Loucy (cell line): ENCODE data around the gene PIGO.

ENCODE experiments used
- H2AFZ ChIP-seq: fragments of 200-600 bp; sonication (generic); 2 replicates; pipeline ENCODE4 v1.6.0; 2016; ENCODE audit warnings: antibody characterized with exemption, mild to moderate bottlenecking, low read length, moderate library complexity
- H3F3A ChIP-seq: fragments of 200-600 bp; 2 replicates; pipeline ENCODE4 v1.6.0; 2016; ENCODE audit warnings: antibody characterized with exemption, low read depth, mild to moderate bottlenecking
- H3K27me3 ChIP-seq: fragments of 200-600 bp; sonication (generic); 2 replicates; pipeline ENCODE4 v1.6.1; 2014; ENCODE audit warnings: low read length, mild to moderate bottlenecking; ENCODE audit not compliant: insufficient read depth, poor library complexity, severe bottlenecking
- H3K36me3 ChIP-seq: fragments of 200-600 bp; sonication (generic); 2 replicates; pipeline ENCODE4 v1.6.1; 2016; ENCODE audit warnings: low read length; ENCODE audit not compliant: insufficient read depth
- H3K4me1 ChIP-seq: fragments of 200-600 bp; sonication (generic); 2 replicates; pipeline ENCODE4 v1.5.1; 2014; ENCODE audit warnings: low read length, mild to moderate bottlenecking; ENCODE audit not compliant: insufficient read depth, poor library complexity, severe bottlenecking
- H3K4me2 ChIP-seq: fragments of 200-600 bp; sonication (generic); 2 replicates; pipeline ENCODE4 v1.6.0; 2014; ENCODE audit warnings: antibody characterized with exemption, low read length, low read depth, mild to moderate bottlenecking; ENCODE audit not compliant: poor library complexity, severe bottlenecking
- H3K4me3 ChIP-seq: fragments of 200-600 bp; sonication (generic); 2 replicates; pipeline ENCODE4 v1.5.1; 2014; ENCODE audit warnings: low read length, mild to moderate bottlenecking, mixed read lengths; ENCODE audit not compliant: poor library complexity, severe bottlenecking
- H3K79me2 ChIP-seq: fragments of 200-600 bp; sonication (generic); 2 replicates; pipeline ENCODE4 v1.6.1; 2014; ENCODE audit warnings: low read length; ENCODE audit not compliant: insufficient read depth
- H3K9ac ChIP-seq: fragments of 200-600 bp; sonication (generic); 2 replicates; pipeline ENCODE4 v1.6.0; 2014; ENCODE audit warnings: mild to moderate bottlenecking, low read depth, low read length, moderate library complexity; ENCODE audit not compliant: poor library complexity, severe bottlenecking
- H3K9me2 ChIP-seq: fragments of 200-600 bp; sonication (generic); replicated peaks from 2 replicates; pipeline ENCODE4 v1.6.1; 2016; ENCODE audit warnings: low read depth, low read length, mixed read lengths
- H3K9me3 ChIP-seq: fragments of 200-600 bp; sonication (generic); 2 replicates; pipeline ENCODE4 v1.6.1; 2014; ENCODE audit warnings: mild to moderate bottlenecking, antibody characterized with exemption, low read length, low read depth; ENCODE audit not compliant: insufficient read depth
- H4K20me1 ChIP-seq: fragments of 200-600 bp; sonication (generic); 2 replicates; pipeline ENCODE4 v1.6.0; 2014; ENCODE audit warnings: antibody characterized with exemption, low read length, mild to moderate bottlenecking; ENCODE audit not compliant: insufficient read depth, poor library complexity, severe bottlenecking
- CTCF ChIP-seq: fragments of 200-600 bp; sonication (generic); conservative IDR thresholded peaks from 2 replicates; pipeline ENCODE4 v1.5.1; 2014; ENCODE audit warnings: mild to moderate bottlenecking, antibody characterized with exemption, low read length
- EZH2phosphoT487 ChIP-seq: fragments of 200-600 bp; IDR thresholded peaks from 2 replicates; pipeline ENCODE4 v1.6.1; 2018; ENCODE audit warnings: antibody characterized with exemption, mild to moderate bottlenecking, moderate library complexity, borderline replicate concordance

The PIGO gene

GRCh38 chr9:35096035-35096849, at the start of gene PIGO:
PIGO (minus strand) TSS chr9:35096591; CDS start chr9:35095565, 1,026 bp downstream.
- no peaks in the 10 kb centered on the region for H4K20me1 ChIP-seq
- H3K9me2 ChIP-seq, result no peaks in the 10 kb centered on the region
- peak within 1 kb of the TSS; percentile 93 for H2AFZ ChIP-seq
- no peaks in the 10 kb centered on the region for H3K9me3 ChIP-seq
- H3F3A ChIP-seq, result 0 out of 2 replicates have a peak, but pooled peaks cover 4% of the 10 kb centered on the region
- H3K27me3 ChIP-seq, result no peaks in the 10 kb centered on the region
- H3K4me1 ChIP-seq, result peaks cover 12% of the 10 kb centered on the region
- H3K9ac ChIP-seq, result peak within 1 kb of the TSS; percentile 96
- TF ChIP-seq CTCF, result peak; percentile 70
- no peak for TF ChIP-seq EZH2phosphoT487
- peak within 1 kb of the TSS; percentile 95 for H3K4me3 ChIP-seq
- no peaks in the 10 kb centered on the region for H3K36me3 ChIP-seq
- H3K4me2 ChIP-seq, result peak within 1 kb of the TSS; percentile 85
- H3K79me2 ChIP-seq, result peaks cover 8% of the 10 kb centered on the region; the same call in 1 of the 2 replicates

- no peak overlapping the region for H3K4me3 ChIP-seq
- no peaks in the 10 kb centered on the region for H3F3A ChIP-seq
- H3K4me1 ChIP-seq, result no peaks in the 10 kb centered on the region
- H3K9ac ChIP-seq, result no peak overlapping the region
- peaks cover 11% of the 10 kb centered on the region; the same call in 1 of the 2 replicates for H3K9me3 ChIP-seq
- no peaks in the 10 kb centered on the region for H3K79me2 ChIP-seq
- TF ChIP-seq CTCF (no peak), EZH2phosphoT487 (no peak)
- H3K36me3 ChIP-seq, result no peaks in the 10 kb centered on the region
- H3K27me3 ChIP-seq, result no peaks in the 10 kb centered on the region
- no peak overlapping the region for H3K4me2 ChIP-seq
- no peaks in the 10 kb centered on the region for H3K9me2 ChIP-seq
- no peak overlapping the region for H2AFZ ChIP-seq
- no peaks in the 10 kb centered on the region for H4K20me1 ChIP-seq
Observed at GRCh38 chr9:35142037-35142436, 45.6 kb upstream of the PIGO start.

- TF ChIP-seq CTCF (no peak), EZH2phosphoT487 (no peak)
- H3K9me3 ChIP-seq, result peaks cover 11% of the 10 kb centered on the region; the same call in 1 of the 2 replicates
- H3K9me2 ChIP-seq, result no peaks in the 10 kb centered on the region
Observed at GRCh38 chr9:35140093-35140492, 43.7 kb upstream of the PIGO start.

More at GRCh38 chr9:35140093-35140492, 43.7 kb upstream of the PIGO start:
- H3K79me2 ChIP-seq, result no peaks in the 10 kb centered on the region
- no peaks in the 10 kb centered on the region for H3K27me3 ChIP-seq
- no peak overlapping the region for H3K4me3 ChIP-seq
- H3K36me3 ChIP-seq, result no peaks in the 10 kb centered on the region
- no peak overlapping the region for H3K4me2 ChIP-seq
- no peaks in the 10 kb centered on the region for H4K20me1 ChIP-seq
- no peak overlapping the region for H2AFZ ChIP-seq
- no peaks in the 10 kb centered on the region for H3F3A ChIP-seq
- H3K4me1 ChIP-seq, result no peaks in the 10 kb centered on the region
- H3K9ac ChIP-seq, result no peak overlapping the region
